LoVo (cell line): Measurements from ENCODE around the gene SPATA32.
"Not testable (repeated sequence)": the region's sequence is repeated elsewhere in the genome, so short reads cannot be mapped to it uniquely, and the experiment has no call there.

Experiments
- DNase-seq: peaks from one replicate; pipeline ENCODE4 v3.0.0-alpha.2; 2016; ENCODE audit warnings: low spot score

SPATA32 gene

GRCh38 chr17:45270828-45271418 lies 9.0 kb upstream of the SPATA32 start:
- DNase-seq: no peak

DNA sequence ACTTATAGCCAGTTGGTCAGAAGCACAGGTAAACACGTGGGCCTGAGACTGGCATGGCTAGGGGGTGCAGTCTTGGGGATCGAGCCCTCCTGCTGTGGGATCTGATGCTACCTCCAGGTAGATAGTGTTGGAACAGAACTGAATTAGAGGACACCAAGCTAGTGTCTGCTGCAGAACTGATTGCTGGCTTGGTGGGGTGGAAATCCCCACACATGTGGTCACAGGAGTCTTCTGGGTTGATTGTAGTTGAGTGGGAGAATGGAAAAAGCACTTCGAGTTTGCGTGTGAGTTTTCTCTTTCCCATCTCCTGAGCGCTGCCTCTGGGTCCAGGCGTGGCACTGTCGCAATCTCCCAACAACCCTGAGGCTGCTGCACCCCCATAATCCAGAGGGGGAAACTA lies 8.0 kb upstream of the SPATA32 start:
- no peak for DNase-seq

DNA sequence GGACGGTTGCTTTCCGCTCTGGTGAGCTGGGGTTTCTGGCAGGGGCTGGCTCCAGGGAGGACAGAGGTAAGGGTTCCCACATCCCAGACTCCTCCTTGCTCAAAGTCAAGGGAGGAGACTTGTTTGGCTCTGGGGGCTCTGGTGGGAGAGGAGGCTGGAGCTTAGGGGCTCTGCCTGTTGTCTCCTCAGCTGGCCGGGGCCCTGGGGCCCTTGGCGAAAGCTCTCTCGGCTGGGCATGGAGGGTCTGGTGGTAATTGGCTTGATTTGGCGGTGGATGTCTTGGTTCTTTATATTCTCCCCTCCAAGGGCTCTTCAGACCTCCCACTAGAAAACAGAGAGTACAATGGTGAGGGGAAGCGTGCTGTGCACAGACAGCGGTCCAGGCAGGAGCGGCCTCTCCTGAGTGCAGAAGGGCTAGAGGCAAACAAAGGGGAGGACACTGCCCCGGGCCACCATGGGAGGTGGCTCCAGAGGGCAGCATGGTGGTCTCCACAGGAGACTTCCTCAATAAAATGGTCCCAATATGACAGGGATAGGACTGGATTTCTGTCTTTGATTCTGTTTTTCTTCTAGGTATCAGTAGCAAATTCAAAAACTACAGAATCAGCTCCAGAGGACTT lies 5.7 kb upstream of the SPATA32 start:
- DNase-seq: no peak

DNA sequence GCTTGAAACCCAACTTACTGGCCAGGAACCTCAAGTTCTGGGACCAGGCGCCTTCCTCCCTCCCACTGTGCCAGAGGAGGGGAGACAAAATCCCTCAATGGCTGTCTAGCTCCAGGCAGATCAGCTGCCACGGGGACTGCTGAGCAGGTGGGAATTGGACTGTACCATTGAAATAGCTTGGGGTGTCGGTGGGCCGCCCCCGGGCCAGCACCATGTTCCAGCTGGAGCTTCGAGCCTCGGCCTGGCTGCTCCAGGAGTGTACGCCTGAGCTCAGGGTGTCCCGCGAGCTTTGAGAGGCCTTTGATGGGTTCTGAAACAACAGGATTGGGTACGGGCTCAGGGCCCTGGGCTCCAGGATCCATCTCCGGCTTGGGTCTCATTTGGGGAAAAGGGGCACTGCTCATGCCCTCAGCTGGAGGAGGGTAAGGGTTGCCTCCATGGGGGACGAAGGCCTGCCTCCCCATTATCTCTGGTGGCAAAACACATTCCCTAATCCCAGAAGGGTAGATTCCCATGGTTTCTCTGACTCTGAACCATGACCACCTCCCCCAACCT lies 4.6 kb upstream of the SPATA32 start:
- DNase-seq: no peak

DNA sequence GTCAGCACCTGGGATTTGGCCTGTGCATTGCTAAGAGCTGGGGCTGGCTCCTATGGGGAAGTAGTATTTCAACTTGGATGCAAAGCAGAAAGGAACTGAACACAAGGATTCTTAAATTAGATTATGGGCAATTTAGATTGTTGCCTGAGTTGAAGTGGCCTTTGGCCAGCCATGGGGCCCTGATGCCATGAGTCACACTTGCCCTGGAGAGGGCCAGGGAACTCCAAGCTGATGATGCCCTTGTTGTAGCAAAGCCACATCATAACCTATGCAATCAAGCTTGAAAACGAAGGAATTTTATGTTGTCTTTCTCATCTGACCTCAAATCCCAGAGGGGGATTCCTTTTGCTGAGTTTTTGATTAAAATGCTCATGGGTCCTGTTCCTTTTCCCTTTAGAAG lies 3.9 kb upstream of the SPATA32 start:
- DNase-seq: no peak

- no peak for DNase-seq
Measured at GRCh38 chr17:45264988-45265387, 3.1 kb upstream of the SPATA32 start.

- no peak for DNase-seq
Measured at GRCh38 chr17:45264430-45264829, 2.5 kb upstream of the SPATA32 start.

DNA sequence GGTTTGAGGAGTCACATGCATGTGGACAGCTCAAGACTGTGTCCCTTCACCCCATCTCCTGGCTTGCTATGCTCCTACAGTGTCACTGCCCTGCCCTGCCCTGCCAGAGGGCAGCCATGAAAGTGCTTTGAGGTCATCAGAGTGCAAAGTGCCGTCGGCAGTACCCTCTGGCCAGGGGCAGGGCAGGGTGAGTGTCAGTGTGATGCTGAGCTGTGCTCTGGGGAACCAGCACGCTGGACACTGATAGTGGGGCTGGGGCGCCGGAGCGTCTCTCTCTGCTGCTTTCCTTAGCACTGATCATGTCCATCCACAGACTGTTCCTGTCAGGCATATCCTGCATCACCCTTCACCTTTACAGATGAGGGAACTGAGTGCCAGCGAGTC lies 1.6 kb upstream of the SPATA32 start:
- DNase-seq: no peak

- no peak for DNase-seq
Measured at GRCh38 chr17:45262516-45263476, 902 bp upstream of the SPATA32 start.

- no peak for DNase-seq
Measured at GRCh38 chr17:45260204-45260783, 1.6 kb downstream of the SPATA32 start.

- no peak for DNase-seq
Measured at GRCh38 chr17:45258981-45259380, 2.9 kb downstream of the SPATA32 start.

DNA sequence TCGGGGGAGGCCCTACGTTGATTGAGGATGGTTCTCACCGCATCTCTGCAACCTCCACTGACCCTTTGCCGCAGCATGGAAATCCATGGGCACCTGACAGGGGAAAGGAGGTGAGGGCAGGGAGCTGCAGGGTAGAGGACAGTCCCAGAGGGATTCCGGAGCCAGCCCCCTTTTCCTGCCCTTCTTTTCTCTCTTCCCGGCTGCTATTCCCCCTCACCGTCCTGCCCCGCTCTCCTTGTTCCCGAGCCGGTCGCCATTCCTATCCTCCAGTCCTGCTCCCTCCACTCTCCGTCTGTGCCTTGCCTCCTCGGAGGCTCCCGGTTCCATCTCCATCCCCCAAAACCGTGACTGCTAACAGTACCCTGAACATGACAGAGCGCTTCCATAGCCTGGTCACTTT lies 4.8 kb downstream of the SPATA32 start:
- no peak for DNase-seq

DNA sequence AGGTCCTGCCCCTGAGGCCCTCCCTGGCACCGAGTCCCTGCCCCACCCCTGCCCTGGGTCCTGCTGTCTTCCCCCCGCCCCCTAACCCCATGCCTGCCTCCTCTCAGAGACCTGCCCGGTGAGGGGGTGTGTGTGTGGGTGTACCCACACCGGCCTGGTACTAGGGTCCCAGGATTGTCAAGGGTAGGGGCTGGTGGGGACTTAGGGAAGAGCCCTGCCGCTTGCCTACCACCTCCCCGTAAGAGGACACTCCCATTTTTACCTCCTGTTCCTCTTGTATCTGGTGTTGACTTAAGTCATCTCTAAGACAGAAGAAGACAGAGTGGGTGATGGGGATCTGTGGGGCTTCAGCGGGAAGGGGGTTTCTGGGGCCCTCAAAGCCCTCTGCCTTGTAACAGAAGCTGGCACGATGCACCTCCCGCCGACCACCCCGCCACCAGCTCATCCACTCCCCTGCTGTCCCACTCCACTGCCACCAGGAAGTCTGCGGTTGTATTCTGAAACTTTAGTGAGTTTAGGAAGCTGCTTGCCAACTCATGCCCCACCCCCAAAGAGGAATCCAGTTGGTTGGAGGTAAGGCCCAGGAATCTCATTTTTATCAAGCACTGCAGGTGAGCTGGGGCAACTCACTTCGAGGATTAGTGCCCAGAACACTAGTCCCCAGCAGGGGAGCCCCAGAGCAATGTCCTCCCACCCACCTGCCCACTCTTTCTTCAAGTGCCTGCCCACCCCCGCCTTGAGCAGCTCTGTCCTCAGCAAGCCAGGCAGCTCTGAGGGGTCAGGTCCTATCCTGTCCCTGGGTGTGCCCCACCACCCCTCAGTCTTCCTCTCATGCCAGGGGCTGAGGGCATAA lies 5.6 kb downstream of the SPATA32 start:
- DNase-seq: peak; percentile 18

DNA sequence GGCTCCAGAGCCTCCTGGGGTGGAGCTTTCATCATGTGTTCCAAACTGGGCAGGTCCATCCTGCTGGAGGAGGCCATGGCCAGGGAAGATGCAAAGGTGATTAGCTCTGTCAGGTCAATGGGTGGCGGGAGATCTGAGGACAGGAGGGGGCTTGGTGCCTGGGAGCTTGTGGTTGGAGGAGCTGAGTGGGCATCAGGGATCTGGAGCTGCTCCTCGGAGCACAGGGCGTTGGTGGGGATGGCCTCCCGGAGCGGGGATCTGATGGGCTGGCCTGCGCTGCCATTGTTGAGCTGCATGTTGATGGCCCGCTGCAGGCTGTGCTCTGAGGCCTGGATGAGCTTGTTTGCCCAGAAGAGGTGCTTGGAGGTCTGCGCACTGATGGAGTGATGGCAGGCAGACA lies 6.5 kb downstream of the SPATA32 start:
- no peak for DNase-seq

DNA sequence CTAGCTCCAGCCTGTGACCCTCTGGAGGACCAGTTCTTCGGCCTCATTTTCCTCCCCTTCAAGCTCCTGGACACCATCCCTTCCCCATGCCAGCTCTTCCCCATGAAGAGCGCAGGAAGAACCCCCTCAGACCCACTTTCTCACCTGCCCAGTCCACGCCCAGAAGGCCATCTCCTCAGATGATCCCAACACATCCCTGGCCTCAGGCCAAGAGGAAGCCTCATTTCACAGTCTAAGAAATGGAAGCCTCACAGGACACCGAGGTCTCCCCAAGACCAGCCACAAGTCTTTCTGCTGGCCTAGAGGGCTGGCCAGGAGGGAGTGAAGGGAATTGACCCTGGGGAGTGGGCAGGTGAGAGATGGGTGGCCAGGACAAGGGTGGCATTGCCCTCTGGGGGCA lies 8.0 kb downstream of the SPATA32 start:
- no peak for DNase-seq

DNA sequence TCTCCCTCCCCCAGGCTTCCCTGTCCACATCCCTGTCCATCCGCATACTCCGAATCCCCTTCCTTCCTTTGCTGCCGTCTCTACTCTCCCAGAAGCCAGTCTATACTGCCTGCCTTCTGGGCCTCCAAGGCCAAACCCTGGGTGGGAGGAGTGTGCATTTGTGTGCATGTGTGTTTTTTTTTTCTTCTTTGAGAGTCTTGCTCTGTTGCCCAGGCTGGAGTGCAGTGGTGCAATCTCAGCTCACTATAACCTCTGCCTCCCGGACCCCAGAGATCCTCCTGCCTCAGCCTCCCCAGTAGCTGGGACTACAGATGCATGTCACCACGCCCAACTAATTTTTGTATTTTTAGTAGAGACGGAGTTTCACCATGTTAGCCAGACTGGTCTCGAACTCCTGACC lies 8.7 kb downstream of the SPATA32 start:
- not testable (repeated sequence) for DNase-seq

GRCh38 chr17:45251931-45252330 lies 10.0 kb downstream of the SPATA32 start:
- DNase-seq: no peak

- peak; percentile 59 for DNase-seq
Measured at GRCh38 chr17:45248132-45248957, 13.5 kb downstream of the SPATA32 start.

GRCh38 chr17:45247429-45248131 lies 14.3 kb downstream of the SPATA32 start:
- DNase-seq: peak; percentile 94

DNA sequence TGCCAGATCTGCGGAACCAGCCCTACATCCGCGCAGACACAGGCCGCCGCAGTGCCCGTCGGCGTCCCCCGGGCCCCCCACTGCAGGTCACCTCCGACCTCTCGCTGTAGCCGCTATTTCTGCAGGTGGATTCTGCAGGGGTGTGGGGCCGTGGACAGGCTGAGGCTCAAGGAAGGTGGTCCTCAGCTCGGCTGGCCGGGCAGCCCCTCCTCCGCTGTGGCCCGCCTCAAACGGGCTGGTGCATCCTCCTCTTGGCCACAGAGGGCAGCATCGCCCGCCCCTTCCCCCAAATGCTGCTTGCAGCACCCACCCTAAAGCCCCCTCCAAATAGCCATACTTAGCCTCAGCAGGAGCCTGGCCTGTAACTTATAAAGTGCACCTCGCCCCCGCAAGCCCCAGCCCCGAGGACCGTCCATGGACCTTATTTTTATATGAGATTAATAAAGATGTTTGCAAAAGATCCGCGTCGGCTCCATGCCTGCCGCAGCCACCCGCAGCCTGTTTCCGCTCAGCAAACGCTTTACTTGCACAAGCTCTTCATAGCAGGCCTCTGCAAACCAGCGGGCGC lies 14.9 kb downstream of the SPATA32 start:
- no peak for DNase-seq
